Muscle of leg (tissue), 16 donors: ENCODE data around the gene PTMS. TPM values are rescaled to one million over a fixed set of nuclear protein-coding genes. Genes with fewer than 3 reads are reported as not detected.

ENCODE experiments used
- DNase-seq: peaks from one replicate; pipeline ENCODE4 v3.0.0; 2013
- H3K27ac ChIP-seq: one replicate; pipeline ENCODE4 v1.5.1; 2013; ENCODE audit warnings: mild to moderate bottlenecking, low read length, control low read depth
- H3K27me3 ChIP-seq: one replicate; pipeline ENCODE4 v1.6.1; 2013; ENCODE audit warnings: low read length; ENCODE audit not compliant: control insufficient read depth, insufficient read depth
- H3K36me3 ChIP-seq: one replicate; pipeline ENCODE4 v1.6.1; 2013; ENCODE audit warnings: low read length; ENCODE audit not compliant: control insufficient read depth, insufficient read depth
- H3K4me1 ChIP-seq: one replicate; pipeline ENCODE4 v1.6.1; 2013; ENCODE audit warnings: low read length; ENCODE audit not compliant: control insufficient read depth, insufficient read depth
- H3K4me3 ChIP-seq: one replicate; pipeline ENCODE4 v1.5.1; 2013; ENCODE audit warnings: low read length, control low read depth
- H3K9me3 ChIP-seq: replicated peaks from 2 replicates; pipeline ENCODE4 v1.6.1; 2013; ENCODE audit warnings: low read depth, low read length; ENCODE audit not compliant: control insufficient read depth
- WGBS: methylation state at CpG from one replicate; pipeline ENCODE4 v1.1.5; 2013; ENCODE audit warnings: missing lambda C conversion rate; ENCODE audit not compliant: insufficient coverage; 5-methylcytosine and 5-hydroxymethylcytosine counted together
- long read RNA-seq, 11 donors: transcript quantifications; one replicate each; lab custom pipeline, GENCODE V29; 2026
- polyA plus RNA-seq, 8 donors: library from polyadenylated mRNA; unstranded; fragments of 120-200 nt; gene quantifications; one replicate each; pipeline versions ENCODE4 v1.2.1 to v1.2.3, GENCODE V29; 2013; ENCODE audit warnings: inconsistent platforms in 1 of 8, low replicate concordance in 1 of 8; ENCODE audit not compliant: insufficient read length in 8 of 8, insufficient read depth in 1 of 8
- total RNA-seq: library from RNA; stranded (reverse); fragments of 120-200 nt; gene quantifications from one replicate; pipeline ENCODE4 v1.2.4, GENCODE V29; 2013

Gene PTMS, protein sequence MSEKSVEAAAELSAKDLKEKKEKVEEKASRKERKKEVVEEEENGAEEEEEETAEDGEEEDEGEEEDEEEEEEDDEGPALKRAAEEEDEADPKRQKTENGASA
- total RNA-seq: 87.5 TPM
- 100 to 1,000 TPM; 362 to 529 (median 482) TPM for polyA plus RNA-seq
- long read RNA-seq, donor 1, transcript PTMS-207 (5 exons, 1,150 nt): major isoform, 33 of 49 reads
- long read RNA-seq, donor 1, partial matches to known transcripts: 15 of 49 reads
- long read RNA-seq, donor 1, other reads (novel, unspliced or antisense): 0 of 49 reads
- long read RNA-seq, donor 2, transcript PTMS-207 (5 exons, 1,150 nt): major isoform, 7 of 12 reads
- long read RNA-seq, donor 2, partial matches to known transcripts: 5 of 12 reads
- long read RNA-seq, donor 2, other reads (novel, unspliced or antisense): 0 of 12 reads
- long read RNA-seq, donor 3, transcript PTMS-207 (5 exons, 1,150 nt): major isoform, 67 of 99 reads
- long read RNA-seq, donor 3, partial matches to known transcripts: 19 of 99 reads
- long read RNA-seq, donor 3, other reads (novel, unspliced or antisense): 8 of 99 reads
- long read RNA-seq, donor 4, transcript PTMS-207 (5 exons, 1,150 nt): major isoform, 61 of 144 reads
- long read RNA-seq, donor 4, partial matches to known transcripts: 72 of 144 reads
- long read RNA-seq, donor 4, other reads (novel, unspliced or antisense): 11 of 144 reads
- long read RNA-seq, donor 5, transcript PTMS-207 (5 exons, 1,150 nt): major isoform, 183 of 316 reads
- long read RNA-seq, donor 5, partial matches to known transcripts: 107 of 316 reads
- long read RNA-seq, donor 5, other reads (novel, unspliced or antisense): 22 of 316 reads
- long read RNA-seq, donor 6, transcript PTMS-207 (5 exons, 1,150 nt): major isoform, 111 of 220 reads
- long read RNA-seq, donor 6, partial matches to known transcripts: 85 of 220 reads
- long read RNA-seq, donor 6, other reads (novel, unspliced or antisense): 21 of 220 reads
- long read RNA-seq, donor 7, transcript PTMS-207 (5 exons, 1,150 nt): major isoform, 82 of 179 reads
- long read RNA-seq, donor 7, partial matches to known transcripts: 87 of 179 reads
- long read RNA-seq, donor 7, other reads (novel, unspliced or antisense): 9 of 179 reads
- long read RNA-seq, donor 8, transcript PTMS-207 (5 exons, 1,150 nt): major isoform, 46 of 122 reads
- long read RNA-seq, donor 8, partial matches to known transcripts: 76 of 122 reads
- long read RNA-seq, donor 8, other reads (novel, unspliced or antisense): 0 of 122 reads
- long read RNA-seq, donor 9, transcript PTMS-207 (5 exons, 1,150 nt): major isoform, 55 of 147 reads
- long read RNA-seq, donor 9, partial matches to known transcripts: 85 of 147 reads
- long read RNA-seq, donor 9, other reads (novel, unspliced or antisense): 6 of 147 reads
- long read RNA-seq, donor 10, transcript PTMS-207 (5 exons, 1,150 nt): major isoform, 66 of 210 reads
- long read RNA-seq, donor 10, partial matches to known transcripts: 135 of 210 reads
- long read RNA-seq, donor 10, other reads (novel, unspliced or antisense): 6 of 210 reads
- long read RNA-seq, donor 11, transcript PTMS-207 (5 exons, 1,150 nt): major isoform, 50 of 124 reads
- long read RNA-seq, donor 11, partial matches to known transcripts: 68 of 124 reads
- long read RNA-seq, donor 11, other reads (novel, unspliced or antisense): 6 of 124 reads

GRCh38 chr12:6765634-6766581, at the start of gene PTMS:
Gene PTMS (plus strand): TSS chr12:6766363. CDS start chr12:6766706, 343 bp downstream.
- Histone ChIP-seq H3K4me1 (peaks cover 55% of the 10 kb centered on the region), H3K27ac (peak within 1 kb of the TSS; percentile 99), H3K27me3 (peaks cover 2% of the 10 kb centered on the region), H3K9me3 (no peaks in the 10 kb centered on the region), H3K36me3 (peaks cover 24% of the 10 kb centered on the region), H3K4me3 (peak within 1 kb of the TSS; percentile 96)
- WGBS: 2% methylated on average over 49 of the region's 63 CpGs
- DNase-seq: peak; percentile 97

DNA sequence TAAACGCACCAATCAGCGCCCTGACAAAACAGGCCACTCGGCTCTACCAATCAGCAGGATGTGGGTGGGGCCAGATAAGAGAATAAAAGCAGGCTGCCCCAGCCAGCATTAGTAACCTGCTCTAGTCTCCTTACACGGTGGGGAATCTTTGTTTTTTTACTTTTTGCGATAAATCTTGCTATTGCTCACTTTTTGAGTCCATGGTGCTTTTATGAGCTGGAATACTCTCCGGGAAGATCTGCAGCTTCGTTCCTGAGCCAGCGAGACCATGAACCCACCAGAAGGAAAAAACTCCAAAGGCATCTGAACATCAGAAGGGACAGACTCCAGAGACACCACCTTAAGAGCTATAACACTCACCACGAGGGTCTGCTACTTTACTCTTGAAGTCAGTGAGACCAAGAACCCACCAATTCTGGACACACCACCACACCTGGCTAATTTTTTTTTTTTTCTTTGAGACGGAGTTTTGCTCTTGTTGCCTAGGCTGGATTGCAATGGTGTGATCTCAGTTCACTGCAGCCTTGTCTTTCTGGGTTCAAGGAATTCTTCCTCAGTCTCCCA, 49.2 kb upstream of the PTMS start:
- no peaks in the 10 kb centered on the region for H3K9me3 ChIP-seq
- no peaks in the 10 kb centered on the region for H3K36me3 ChIP-seq
- DNase-seq: no peak
- no peaks in the 10 kb centered on the region for H3K4me1 ChIP-seq
- H3K4me3 ChIP-seq: no peak overlapping the region
- no peak overlapping the region for H3K27ac ChIP-seq
- WGBS: 78% methylated on average over 3 of the region's 10 CpGs
- H3K27me3 ChIP-seq: peaks cover 2% of the 10 kb centered on the region

DNA sequence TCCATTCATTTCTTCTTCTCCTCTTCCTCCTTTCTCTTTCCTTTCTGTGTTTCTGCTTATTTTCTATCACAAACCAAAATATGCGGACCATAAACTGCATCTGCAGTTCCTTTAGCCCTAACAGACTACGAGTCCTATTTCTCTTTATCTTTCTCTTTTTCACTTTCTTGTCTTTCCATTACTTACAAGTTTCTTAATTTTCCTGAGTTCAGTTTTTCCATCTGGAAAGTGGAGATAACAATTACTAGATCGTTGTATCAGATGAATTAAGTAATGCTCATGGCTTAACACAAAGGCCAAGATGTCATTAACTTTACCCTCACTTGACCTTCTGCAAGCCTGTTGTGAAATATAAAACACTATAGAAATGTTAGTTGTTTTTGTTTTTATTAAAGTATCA, 43.3 kb upstream of the PTMS start:
- peaks cover 2% of the 10 kb centered on the region for H3K27me3 ChIP-seq
- no peaks in the 10 kb centered on the region for H3K9me3 ChIP-seq
- DNase-seq: no peak
- H3K4me1 ChIP-seq: peaks cover 10% of the 10 kb centered on the region
- no peak overlapping the region for H3K4me3 ChIP-seq
- peaks cover 8% of the 10 kb centered on the region for H3K36me3 ChIP-seq
- no peak overlapping the region for H3K27ac ChIP-seq
- WGBS: 100% methylated on average over 1 of the region's 3 CpGs

- Histone ChIP-seq H3K4me1 (peaks cover 10% of the 10 kb centered on the region), H3K27me3 (peaks cover 2% of the 10 kb centered on the region), H3K4me3 (peak within 1 kb of the TSS; percentile 70), H3K36me3 (peaks cover 15% of the 10 kb centered on the region), H3K9me3 (no peaks in the 10 kb centered on the region), H3K27ac (peak within 1 kb of the TSS; percentile 92)
- 1% methylated on average over 35 of the region's 49 CpGs for WGBS
- DNase-seq: peak; percentile 99
Observed at GRCh38 chr12:6723607-6724408, 42.4 kb upstream of the PTMS start, which contains the start of gene COPS7A. Gene COPS7A (plus strand): TSS chr12:6724046. CDS start chr12:6724657, 611 bp downstream.

DNA sequence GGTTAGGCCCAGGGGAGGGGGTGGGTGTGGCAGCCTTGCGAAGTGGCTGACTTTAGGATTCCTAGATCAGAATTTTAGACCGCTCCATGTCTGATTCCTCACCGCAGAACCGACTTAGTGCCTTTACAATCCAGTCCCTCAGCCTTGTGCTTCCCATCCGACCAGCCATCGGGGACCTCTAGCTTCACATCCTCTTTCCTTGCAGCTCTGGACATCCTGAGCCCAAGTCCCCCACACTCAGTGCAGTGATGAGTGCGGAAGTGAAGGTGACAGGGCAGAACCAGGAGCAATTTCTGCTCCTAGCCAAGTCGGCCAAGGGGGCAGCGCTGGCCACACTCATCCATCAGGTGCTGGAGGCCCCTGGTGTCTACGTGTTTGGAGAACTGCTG, 41.8 kb upstream of the PTMS start:
- peaks cover 10% of the 10 kb centered on the region for H3K4me1 ChIP-seq
- DNase-seq: peak; percentile 51
- H3K27me3 ChIP-seq: peaks cover 2% of the 10 kb centered on the region
- H3K9me3 ChIP-seq: no peaks in the 10 kb centered on the region
- WGBS: 8% methylated on average over 6 of the region's 10 CpGs
- peak overlapping the region; percentile 70 for H3K4me3 ChIP-seq
- peaks cover 21% of the 10 kb centered on the region for H3K36me3 ChIP-seq
- peak overlapping the region; percentile 92 for H3K27ac ChIP-seq

DNA sequence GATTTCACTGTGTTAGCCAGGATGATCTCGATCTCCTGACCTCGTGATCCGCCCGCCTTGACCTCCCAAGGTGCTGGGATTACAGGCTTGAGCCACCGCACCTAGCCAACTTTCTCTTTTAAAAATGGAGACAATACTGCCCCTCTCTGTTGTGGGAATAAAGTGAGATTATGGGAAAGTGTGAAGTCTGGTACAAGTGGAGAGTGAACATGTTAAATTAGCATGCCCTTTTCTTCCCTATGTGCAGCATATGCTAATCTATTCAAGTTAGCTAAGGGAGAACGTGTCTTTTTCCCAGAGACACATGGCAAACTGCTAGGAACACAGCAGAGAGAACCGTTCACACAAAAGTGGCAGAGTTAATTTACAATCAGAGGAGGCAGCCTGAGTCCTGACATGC, 40.8 kb upstream of the PTMS start:
- Histone ChIP-seq H3K4me3 (no peak overlapping the region), H3K36me3 (peaks cover 31% of the 10 kb centered on the region), H3K27ac (no peak overlapping the region), H3K27me3 (peaks cover 2% of the 10 kb centered on the region), H3K4me1 (peaks cover 10% of the 10 kb centered on the region), H3K9me3 (no peaks in the 10 kb centered on the region)
- no peak for DNase-seq
- 100% methylated on average over 1 of the region's 7 CpGs for WGBS

GRCh38 chr12:6729186-6729585, 37.0 kb upstream of the PTMS start:
- peaks cover 10% of the 10 kb centered on the region for H3K4me1 ChIP-seq
- WGBS: 96% methylated on average over 15 of the region's 18 CpGs
- no peak overlapping the region for H3K4me3 ChIP-seq
- no peaks in the 10 kb centered on the region for H3K9me3 ChIP-seq
- peaks cover 60% of the 10 kb centered on the region for H3K36me3 ChIP-seq
- no peak overlapping the region for H3K27ac ChIP-seq
- no peak for DNase-seq
- no peaks in the 10 kb centered on the region for H3K27me3 ChIP-seq

DNA sequence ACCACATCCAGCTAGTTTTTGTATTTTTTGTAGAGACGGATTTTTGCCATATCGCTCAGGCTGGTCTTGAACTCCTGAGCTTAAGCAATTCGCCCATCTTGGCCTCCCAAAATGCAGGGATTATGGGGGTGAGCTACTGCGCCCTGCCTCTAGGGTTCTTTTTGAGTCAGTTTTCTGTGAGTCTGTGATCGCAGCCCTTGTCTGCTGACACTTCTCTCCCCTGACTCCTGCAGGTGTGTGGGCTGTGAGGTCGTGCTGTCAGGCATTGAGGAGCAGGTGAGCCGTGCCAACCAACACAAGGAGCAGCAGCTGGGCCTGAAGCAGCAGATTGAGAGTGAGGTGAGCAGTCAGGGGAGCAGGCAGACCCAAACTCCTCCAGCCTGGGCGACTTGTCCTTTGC, 36.0 kb upstream of the PTMS start:
- peaks cover 65% of the 10 kb centered on the region for H3K36me3 ChIP-seq

More for the DNA sequence above, 36.0 kb upstream of the PTMS start:
- no peak for DNase-seq
- Histone ChIP-seq H3K4me1 (peaks cover 2% of the 10 kb centered on the region), H3K9me3 (no peaks in the 10 kb centered on the region), H3K27ac (no peak overlapping the region), H3K27me3 (no peaks in the 10 kb centered on the region), H3K4me3 (no peak overlapping the region)
- 88% methylated on average over 1 of the region's 8 CpGs for WGBS
